ENCODE results near the gene MIOS. TPM values are rescaled to one million over a fixed set of nuclear protein-coding genes. Genes with fewer than 3 reads are reported as not detected.

Gene MIOS
- polyA plus RNA-seq = 10 to 100 TPM; 17.4 to 20.6 (median 19.4) TPM

DNA sequence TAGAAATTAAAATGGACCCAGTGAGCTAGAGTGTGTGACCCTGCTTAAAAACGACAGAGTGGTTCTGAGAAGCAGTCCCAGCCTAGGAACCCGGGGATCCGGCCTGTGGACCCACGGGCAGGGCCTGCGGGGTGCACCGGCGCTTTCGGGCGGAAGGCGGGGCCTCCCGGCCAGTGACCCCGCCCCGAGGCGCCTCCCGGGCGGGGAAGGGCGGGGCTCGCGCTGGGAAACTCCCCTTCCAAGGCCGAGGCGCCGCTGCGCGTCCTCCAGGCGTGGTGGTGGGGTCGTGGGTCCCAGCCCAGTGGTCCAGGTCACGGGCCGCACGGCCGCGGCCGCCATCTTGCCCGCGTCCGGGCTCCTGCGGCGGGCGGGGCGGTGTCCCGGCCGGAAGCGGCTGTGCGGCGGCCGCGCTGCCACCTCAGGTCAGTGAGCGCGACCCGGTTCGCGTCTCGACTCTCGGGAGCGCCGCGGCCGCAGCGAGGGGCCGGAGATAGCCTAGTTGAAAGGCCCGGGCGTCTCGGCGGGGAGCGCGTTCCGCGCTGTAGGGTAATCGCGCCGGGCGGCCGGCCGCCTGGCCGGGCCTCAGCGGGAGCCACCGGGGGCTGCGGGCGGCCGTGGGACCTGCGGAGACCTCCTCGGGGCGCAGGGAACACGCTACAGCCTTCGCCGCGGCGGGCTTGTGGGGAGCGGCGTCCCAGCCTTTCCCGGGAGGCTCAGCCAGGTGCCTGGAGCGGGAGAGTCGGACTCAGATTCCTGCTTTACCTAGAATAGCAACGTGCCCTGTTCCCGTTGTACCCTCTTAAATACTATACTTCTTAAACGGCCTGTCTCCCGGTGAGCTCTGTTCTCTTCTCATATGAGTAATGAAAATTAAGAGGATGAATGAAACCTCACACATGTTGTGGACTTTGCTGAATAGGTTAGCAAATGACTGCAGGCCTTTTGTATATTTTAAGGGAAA lies at the start of gene MIOS:
MIOS (plus strand) TSS at position 234 of the 961 bp plus-strand sequence. CDS start 5,592 bp downstream, outside the sequence.
- H3K27ac Mint-ChIP-seq = peak within 1 kb of the TSS; percentile 72 to 90 (median 88)
- no peaks in the 10 kb centered on the region for H3K9me3 Mint-ChIP-seq
- H3K36me3 Mint-ChIP-seq = no peaks in the 10 kb centered on the region
- H3K27me3 Mint-ChIP-seq (ENCODE audit: low read depth in 3 of 3) = peaks cover 0 to 4% (median 0%) of the 10 kb centered on the region in 3 donors
- DNase-seq = peak; percentile 82 to 85 (median 84)
- peak within 1 kb of the TSS; percentile 81 to 90 (median 82) for H3K4me3 Mint-ChIP-seq
- H3K4me1 Mint-ChIP-seq = peaks cover 34 to 40% of the 10 kb centered on the region in 2 donors

DNA sequence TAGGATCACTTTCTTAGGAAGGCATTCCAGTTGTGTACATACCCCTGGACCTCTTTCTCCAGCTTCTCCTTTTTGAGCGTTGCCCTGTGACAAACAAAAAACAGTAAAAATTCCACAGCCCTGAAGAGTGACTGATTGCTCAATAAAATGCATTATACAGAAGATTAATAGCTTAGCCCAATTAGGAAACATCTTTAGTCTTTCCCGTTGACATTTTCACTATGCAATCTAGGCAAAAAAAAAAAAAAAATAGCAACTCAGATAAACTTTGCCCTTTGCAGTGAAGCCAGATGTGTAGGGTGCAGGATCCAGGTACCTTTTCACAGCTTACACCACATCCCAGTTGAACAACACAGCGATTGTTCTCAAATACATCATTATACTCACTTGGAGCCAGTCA lies 48.9 kb upstream of the MIOS start:
- Mint-ChIP-seq H3K27ac (no peak overlapping the region), H3K9me3 (no peaks in the 10 kb centered on the region), H3K27me3 (ENCODE audit: low read depth in 3 of 3) (peaks cover 0 to 10% (median 0%) of the 10 kb centered on the region in 3 donors), H3K36me3 (peaks cover 0 to 4% (median 0%) of the 10 kb centered on the region in 3 donors), H3K4me3 (no peak overlapping the region), H3K4me1 (peaks cover 0 to 6% of the 10 kb centered on the region in 2 donors)
- no peak for DNase-seq

DNA sequence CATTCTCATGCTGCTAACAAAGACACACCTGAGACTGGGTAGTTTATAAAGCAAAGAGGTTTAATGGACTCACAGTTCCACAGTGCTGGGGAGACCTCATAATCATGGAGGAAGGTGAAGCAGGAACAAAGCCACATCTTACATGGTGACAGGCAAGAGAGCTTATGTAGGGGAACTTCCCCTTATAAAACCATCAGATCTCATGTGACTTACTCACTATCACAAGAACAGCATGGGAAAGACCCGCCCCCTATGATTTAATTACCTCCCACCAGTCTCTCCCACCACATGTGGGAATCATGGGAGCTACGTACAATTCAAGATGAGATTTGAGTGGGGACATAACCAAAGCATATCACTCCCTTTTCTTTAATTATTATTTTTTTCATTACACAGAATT lies 47.6 kb upstream of the MIOS start:
- peaks cover 0 to 6% of the 10 kb centered on the region in 2 donors for H3K4me1 Mint-ChIP-seq
- H3K27me3 Mint-ChIP-seq (ENCODE audit: low read depth in 3 of 3) = peaks cover 0 to 10% (median 0%) of the 10 kb centered on the region in 3 donors
- H3K9me3 Mint-ChIP-seq = no peaks in the 10 kb centered on the region
- H3K27ac Mint-ChIP-seq = no peak overlapping the region
- peaks cover 0 to 4% (median 0%) of the 10 kb centered on the region in 3 donors for H3K36me3 Mint-ChIP-seq
- H3K4me3 Mint-ChIP-seq = no peak overlapping the region
- no peak for DNase-seq

DNA sequence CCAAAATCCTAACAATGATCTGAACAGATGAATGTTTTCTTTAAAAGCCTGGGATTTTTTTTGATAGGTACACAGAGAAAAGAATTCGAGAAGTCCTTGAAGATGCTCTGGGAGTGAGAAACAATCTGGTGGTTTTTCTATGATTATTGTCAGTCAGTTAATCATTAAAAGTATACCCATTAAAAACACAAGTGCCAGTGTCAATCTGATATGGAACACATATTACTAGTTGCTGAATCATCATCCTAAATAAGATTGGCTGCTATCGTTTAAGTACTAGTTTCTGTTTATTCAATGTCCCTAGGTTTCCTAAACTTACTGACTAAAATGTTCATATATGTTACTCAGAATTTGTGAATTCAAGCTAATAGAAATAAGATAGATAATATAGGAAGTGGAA lies 47.2 kb upstream of the MIOS start:
- peaks cover 0 to 6% of the 10 kb centered on the region in 2 donors for H3K4me1 Mint-ChIP-seq
- H3K27me3 Mint-ChIP-seq (ENCODE audit: low read depth in 3 of 3) = peaks cover 0 to 10% (median 0%) of the 10 kb centered on the region in 3 donors
- no peak overlapping the region for H3K27ac Mint-ChIP-seq
- H3K4me3 Mint-ChIP-seq = no peak overlapping the region
- peaks cover 0 to 4% (median 0%) of the 10 kb centered on the region in 3 donors for H3K36me3 Mint-ChIP-seq
- no peak for DNase-seq
- no peaks in the 10 kb centered on the region for H3K9me3 Mint-ChIP-seq

DNA sequence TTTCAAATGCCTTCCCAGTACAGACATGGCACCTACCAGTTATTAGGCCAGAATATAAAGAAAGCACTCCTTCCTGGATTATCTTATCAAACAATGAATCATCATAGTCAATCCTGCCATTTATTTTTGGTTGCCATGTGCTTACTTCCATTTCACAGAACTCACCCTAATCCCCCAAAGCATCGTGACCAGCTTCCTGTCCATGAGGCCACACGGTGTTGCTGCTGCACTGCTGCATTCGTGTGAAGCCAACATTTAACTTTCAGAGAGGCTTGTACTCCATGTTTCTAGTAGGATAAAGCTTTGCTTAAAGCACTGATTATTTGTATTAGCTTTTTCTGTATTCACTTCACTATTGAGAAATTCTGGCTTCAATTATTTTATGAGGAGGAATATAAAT lies 45.4 kb upstream of the MIOS start:
- Mint-ChIP-seq H3K4me1 (peaks cover 0 to 6% of the 10 kb centered on the region in 2 donors), H3K27ac (no peak overlapping the region), H3K9me3 (no peaks in the 10 kb centered on the region), H3K27me3 (ENCODE audit: low read depth in 3 of 3) (peaks cover 0 to 7% (median 0%) of the 10 kb centered on the region in 3 donors), H3K36me3 (no peaks in the 10 kb centered on the region), H3K4me3 (no peak overlapping the region)
- DNase-seq = no peak

DNA sequence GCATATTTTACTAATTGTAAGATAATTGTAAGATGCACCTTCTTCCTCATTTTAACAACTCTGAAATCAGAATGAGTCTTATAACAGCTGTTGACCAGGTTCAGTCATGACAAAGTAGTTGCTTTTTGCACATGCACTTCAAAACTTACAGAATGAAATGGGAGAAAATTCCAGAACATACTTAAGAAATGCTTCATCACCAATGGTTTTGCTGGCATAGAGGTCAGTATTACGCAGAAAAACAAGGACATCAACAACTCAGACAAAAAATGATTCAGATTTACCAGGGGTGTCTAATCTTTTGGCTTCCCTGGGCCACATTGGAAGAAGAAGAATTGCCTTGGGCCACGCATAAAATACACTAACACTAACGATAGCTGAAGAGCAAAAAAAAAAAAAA lies 44.3 kb upstream of the MIOS start:
- Mint-ChIP-seq H3K9me3 (no peaks in the 10 kb centered on the region), H3K4me3 (no peak overlapping the region), H3K27me3 (ENCODE audit: low read depth in 3 of 3) (peaks cover 0 to 10% (median under 1%) of the 10 kb centered on the region in 3 donors), H3K36me3 (no peaks in the 10 kb centered on the region), H3K27ac (no peak overlapping the region), H3K4me1 (peaks cover 0 to 6% of the 10 kb centered on the region in 2 donors)
- no peak for DNase-seq

DNA sequence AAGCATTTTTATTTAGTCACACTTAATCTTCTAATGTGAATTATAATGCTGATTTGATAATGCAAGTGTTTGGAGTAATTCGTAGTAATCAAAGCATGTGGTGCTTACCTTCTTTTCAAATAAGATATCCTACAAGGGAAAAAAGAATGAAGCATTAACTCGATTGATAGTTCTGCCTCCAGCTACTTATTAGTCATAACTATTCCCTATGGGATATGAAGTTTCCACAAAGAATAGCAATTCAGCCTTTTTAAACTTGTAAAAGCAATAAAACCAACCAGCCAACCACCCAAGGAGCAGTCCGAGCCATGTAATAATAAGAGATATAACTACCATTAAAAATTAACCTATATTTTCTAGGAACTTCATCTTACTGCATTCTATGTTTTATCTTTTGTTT lies 42.6 kb upstream of the MIOS start:
- Mint-ChIP-seq H3K9me3 (no peaks in the 10 kb centered on the region), H3K4me1 (peaks cover 0 to 6% of the 10 kb centered on the region in 2 donors), H3K4me3 (no peak overlapping the region), H3K27ac (no peak overlapping the region), H3K36me3 (no peaks in the 10 kb centered on the region), H3K27me3 (ENCODE audit: low read depth in 3 of 3) (peaks cover 0 to 10% (median 2%) of the 10 kb centered on the region in 3 donors)
- DNase-seq = no peak

DNA sequence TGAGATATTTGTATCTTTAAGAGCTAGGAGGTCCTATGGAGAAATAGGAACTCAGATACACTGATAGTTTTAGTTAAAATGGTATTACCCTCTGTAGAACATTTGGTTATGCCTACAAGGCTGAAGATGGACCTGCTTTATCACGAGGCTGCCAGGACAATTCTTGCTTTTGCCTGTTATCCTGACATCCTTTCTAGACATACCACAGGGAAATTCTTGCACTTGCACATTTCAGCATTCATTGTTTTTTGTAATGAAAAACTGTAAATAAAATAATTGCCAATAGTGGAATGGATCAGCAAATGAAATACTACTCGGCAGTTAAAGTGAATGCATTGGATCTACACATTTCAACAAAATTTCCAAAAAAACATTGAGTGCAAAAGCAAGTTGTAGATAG lies 40.7 kb upstream of the MIOS start:
- H3K4me1 Mint-ChIP-seq = peaks cover 0 to 5% of the 10 kb centered on the region in 2 donors
- H3K27ac Mint-ChIP-seq = no peak overlapping the region
- H3K36me3 Mint-ChIP-seq = no peaks in the 10 kb centered on the region
- H3K27me3 Mint-ChIP-seq (ENCODE audit: low read depth in 3 of 3) = peaks cover 0 to 6% (median 2%) of the 10 kb centered on the region in 3 donors
- no peak overlapping the region for H3K4me3 Mint-ChIP-seq
- no peaks in the 10 kb centered on the region for H3K9me3 Mint-ChIP-seq
- no peak for DNase-seq

DNA sequence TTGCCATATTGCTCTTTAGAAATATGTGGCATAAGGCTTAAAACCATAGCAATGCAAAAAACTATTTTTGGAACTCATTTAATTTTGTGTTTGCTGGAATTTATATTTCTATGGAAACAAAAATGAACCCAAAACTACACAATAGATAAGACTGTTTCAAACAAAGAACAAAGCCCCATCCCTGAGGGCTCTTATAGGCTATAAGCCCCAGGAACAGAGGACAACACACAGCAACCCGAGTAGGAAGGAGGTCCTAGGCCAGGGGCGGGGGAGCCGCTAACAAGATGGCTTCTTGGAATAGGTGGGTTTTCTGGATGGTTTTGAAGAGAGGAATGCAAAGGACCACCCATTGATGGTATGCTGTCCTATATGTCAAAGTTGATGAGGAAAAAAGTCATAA lies 39.6 kb upstream of the MIOS start:
- no peak for DNase-seq
- no peaks in the 10 kb centered on the region for H3K36me3 Mint-ChIP-seq
- no peak overlapping the region for H3K27ac Mint-ChIP-seq
- H3K9me3 Mint-ChIP-seq = no peaks in the 10 kb centered on the region
- peaks cover 0 to 2% (median 2%) of the 10 kb centered on the region in 3 donors for H3K27me3 Mint-ChIP-seq (ENCODE audit: low read depth in 3 of 3)
- H3K4me3 Mint-ChIP-seq = no peak overlapping the region
- no peaks in the 10 kb centered on the region for H3K4me1 Mint-ChIP-seq

DNA sequence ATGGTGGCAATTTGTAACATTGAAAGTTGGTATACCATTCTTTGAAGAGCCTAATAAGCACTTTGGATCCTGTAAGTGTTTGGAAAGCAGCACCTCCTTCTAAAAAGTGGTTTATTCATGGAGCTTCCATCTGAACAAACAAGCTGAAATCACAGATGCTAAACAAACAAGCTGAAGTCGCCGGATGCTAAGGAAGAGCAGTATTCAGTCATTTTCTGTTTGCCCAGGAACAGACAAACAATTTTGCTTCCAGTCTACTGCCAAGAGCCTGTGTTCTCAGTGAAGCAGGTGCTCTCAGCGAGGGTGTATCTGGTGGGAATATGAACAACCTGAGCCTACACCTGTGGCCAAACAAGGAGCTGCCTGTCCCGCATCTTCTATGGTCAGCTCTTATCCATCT lies 37.4 kb upstream of the MIOS start:
- H3K4me3 Mint-ChIP-seq = no peak overlapping the region
- H3K4me1 Mint-ChIP-seq = no peaks in the 10 kb centered on the region
- H3K36me3 Mint-ChIP-seq = no peaks in the 10 kb centered on the region
- peaks cover 0 to 6% (median 2%) of the 10 kb centered on the region in 3 donors for H3K27me3 Mint-ChIP-seq (ENCODE audit: low read depth in 3 of 3)
- no peak for DNase-seq
- no peaks in the 10 kb centered on the region for H3K9me3 Mint-ChIP-seq
- no peak overlapping the region for H3K27ac Mint-ChIP-seq

DNA sequence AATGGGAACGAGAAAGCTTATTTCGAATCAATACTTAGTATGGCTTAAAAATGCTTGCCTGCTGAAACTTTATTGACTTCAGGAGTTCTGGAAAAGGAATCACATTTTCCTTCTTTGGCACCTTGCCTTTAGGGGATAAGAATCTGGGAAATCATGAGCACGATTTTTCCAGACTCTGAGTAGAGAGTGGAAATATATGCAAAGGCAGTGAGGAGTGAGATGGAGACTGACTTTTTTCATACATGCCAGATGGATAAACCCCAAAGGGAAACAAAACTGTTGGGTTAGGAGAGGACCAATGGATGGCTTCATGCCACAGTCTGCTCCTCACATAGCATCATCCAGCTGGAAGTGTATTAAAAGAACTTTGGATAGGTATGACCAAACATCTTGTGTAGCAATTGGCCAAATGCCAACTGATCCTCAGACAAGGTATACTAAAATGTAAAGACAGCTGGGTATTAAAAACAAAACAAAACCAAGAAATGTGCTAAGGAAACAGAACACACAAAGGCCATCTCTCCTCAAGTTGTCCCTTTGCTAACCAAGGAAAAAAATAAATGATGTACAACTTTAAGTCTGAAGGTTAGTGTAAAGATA lies 32.8 kb upstream of the MIOS start:
- no peaks in the 10 kb centered on the region for H3K9me3 Mint-ChIP-seq
- no peaks in the 10 kb centered on the region for H3K4me1 Mint-ChIP-seq
- H3K36me3 Mint-ChIP-seq = no peaks in the 10 kb centered on the region
- H3K27ac Mint-ChIP-seq = no peak overlapping the region
- peaks cover 0 to 6% (median 2%) of the 10 kb centered on the region in 3 donors for H3K27me3 Mint-ChIP-seq (ENCODE audit: low read depth in 3 of 3)
- DNase-seq = no peak
- no peak overlapping the region for H3K4me3 Mint-ChIP-seq

DNA sequence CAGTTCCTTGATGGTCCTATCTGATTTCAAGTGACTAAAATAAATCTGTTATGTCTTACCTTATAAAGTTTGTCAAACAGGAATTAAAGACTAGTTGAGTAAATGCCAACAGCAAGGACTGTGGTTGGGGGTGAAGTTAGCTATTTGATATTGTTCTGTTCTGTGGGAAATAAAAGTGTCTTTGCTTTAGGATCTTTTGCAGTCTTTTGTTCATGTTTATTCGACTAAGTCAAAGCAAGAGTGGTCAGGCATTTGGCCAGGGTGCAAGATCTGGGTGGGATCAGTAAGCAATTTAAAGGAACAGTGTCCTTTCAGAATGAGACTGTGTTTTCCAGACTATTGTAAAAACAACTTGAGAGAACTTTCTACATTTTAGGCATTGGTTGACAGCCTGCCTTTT lies 31.0 kb upstream of the MIOS start, which contains the start of gene COL28A1:
COL28A1 (minus strand) TSS at position 183 of the 400 bp plus-strand sequence. CDS start 2,998 bp downstream, outside the sequence.
- no peak for DNase-seq
- Mint-ChIP-seq H3K9me3 (no peaks in the 10 kb centered on the region), H3K27ac (no peak within 1 kb of the TSS), H3K4me1 (no peaks in the 10 kb centered on the region), H3K27me3 (ENCODE audit: low read depth in 3 of 3) (peaks cover 0 to 6% (median 2%) of the 10 kb centered on the region in 3 donors), H3K4me3 (no peak within 1 kb of the TSS), H3K36me3 (no peaks in the 10 kb centered on the region)

DNA sequence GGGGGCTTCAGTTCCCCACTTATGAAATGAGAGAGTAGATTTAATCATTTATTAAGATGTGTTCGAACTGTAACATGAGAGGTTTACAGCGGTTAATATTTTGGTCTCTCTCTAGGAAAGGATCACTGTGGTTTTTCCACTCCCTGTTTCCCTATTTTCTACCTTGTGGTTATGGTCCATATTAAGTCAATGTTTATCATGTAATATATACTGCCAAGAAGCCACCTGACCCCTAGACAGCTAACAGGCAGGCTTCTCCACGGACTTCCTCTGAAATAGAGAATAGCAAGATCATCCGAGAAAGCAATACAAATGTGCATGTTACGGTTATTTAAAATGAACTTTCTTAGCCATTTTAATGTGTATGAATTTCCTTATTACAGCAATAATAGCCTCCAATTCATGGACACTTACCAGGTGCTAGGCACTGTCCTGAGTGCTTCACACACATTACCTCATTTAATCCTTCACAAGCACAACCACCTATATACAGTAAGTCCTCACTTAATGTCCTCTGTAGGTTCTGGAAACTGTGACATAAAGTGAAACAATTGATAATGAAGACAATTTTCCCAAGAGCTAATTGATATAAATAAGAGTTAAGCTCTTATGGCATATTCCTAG lies 30.2 kb upstream of the MIOS start:
- Mint-ChIP-seq H3K9me3 (no peaks in the 10 kb centered on the region), H3K27me3 (ENCODE audit: low read depth in 3 of 3) (peaks cover 0 to 6% (median 2%) of the 10 kb centered on the region in 3 donors), H3K4me1 (no peaks in the 10 kb centered on the region), H3K27ac (no peak overlapping the region), H3K4me3 (no peak overlapping the region), H3K36me3 (no peaks in the 10 kb centered on the region)
- DNase-seq = no peak

DNA sequence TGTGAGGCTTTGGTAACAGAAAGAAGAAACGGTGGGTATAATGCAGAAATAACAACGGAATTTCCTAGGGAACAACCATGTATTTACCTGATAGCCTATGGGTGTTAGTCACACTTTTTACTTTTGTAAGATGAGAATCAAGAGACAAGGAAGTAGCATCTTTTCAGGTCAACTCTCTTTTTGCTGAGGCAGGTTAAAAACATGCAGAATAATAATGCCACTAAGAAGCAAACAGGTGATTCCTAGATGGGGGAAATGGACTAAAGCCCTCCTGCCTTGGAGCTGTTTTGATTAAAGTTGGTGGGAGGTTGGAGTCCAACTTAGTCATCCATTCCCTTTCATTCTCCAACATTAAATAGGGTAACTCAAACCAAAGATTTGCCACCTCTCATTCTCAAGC lies 29.0 kb upstream of the MIOS start:
- Mint-ChIP-seq H3K4me1 (no peaks in the 10 kb centered on the region), H3K27me3 (ENCODE audit: low read depth in 3 of 3) (peaks cover 0 to 10% (median 2%) of the 10 kb centered on the region in 3 donors), H3K9me3 (no peaks in the 10 kb centered on the region), H3K36me3 (no peaks in the 10 kb centered on the region), H3K27ac (no peak overlapping the region), H3K4me3 (no peak overlapping the region)
- DNase-seq = no peak

Data from immature natural killer cell (primary cell).